Central memory CD4-positive, alpha-beta T cell (primary cell): ENCODE measurements around the gene SIM1.
"Not testable (repeated sequence)": the region's sequence is repeated elsewhere in the genome, so short reads cannot be mapped to it uniquely, and the experiment has no call there.

Experiments used
- DNase-seq: peaks from one replicate; pipeline ENCODE4 v3.0.0; 2022

SIM1 gene

GRCh38 chr6:100417036-100417435 is 47.7 kb downstream of the SIM1 start:
- no peak for DNase-seq

GRCh38 chr6:100415768-100416167 is 49.0 kb downstream of the SIM1 start:
- DNase-seq = no peak

GRCh38 chr6:100412872-100413271 is 51.8 kb downstream of the SIM1 start:
- DNase-seq = no peak

GRCh38 chr6:100404051-100404450 is 60.7 kb downstream of the SIM1 start:
- no peak for DNase-seq

GRCh38 chr6:100393493-100393892 is 71.2 kb downstream of the SIM1 start:
- DNase-seq = no peak

- no peak for DNase-seq
These were observed 72.3 kb downstream of the SIM1 start for GRCh38 chr6:100392423-100392822.

GRCh38 chr6:100388868-100389519 is 75.7 kb downstream of the SIM1 start:
- no peak for DNase-seq

- DNase-seq = no peak
These were observed 81.9 kb downstream of the SIM1 start for GRCh38 chr6:100382767-100383195.

GRCh38 chr6:100382031-100382430 is 82.7 kb downstream of the SIM1 start:
- DNase-seq = no peak

GRCh38 chr6:100381111-100381510 is 83.6 kb downstream of the SIM1 start:
- DNase-seq = no peak

GRCh38 chr6:100379386-100379785 is 85.3 kb downstream of the SIM1 start:
- no peak for DNase-seq

- no peak for DNase-seq
These were observed 86.1 kb downstream of the SIM1 start for GRCh38 chr6:100378576-100378975.

- no peak for DNase-seq
These were observed 88.6 kb downstream of the SIM1 start for GRCh38 chr6:100376103-100376502.

- no peak for DNase-seq
These were observed 92.2 kb downstream of the SIM1 start for GRCh38 chr6:100372326-100373091.

- DNase-seq = no peak
These were observed 93.1 kb downstream of the SIM1 start for GRCh38 chr6:100371591-100371990.

- no peak for DNase-seq
These were observed 94.5 kb downstream of the SIM1 start for GRCh38 chr6:100370265-100370664.

- DNase-seq = no peak
These were observed 98.3 kb downstream of the SIM1 start for GRCh38 chr6:100366419-100366818.

GRCh38 chr6:100363651-100364050 is 101.1 kb downstream of the SIM1 start:
- DNase-seq = no peak

GRCh38 chr6:100354736-100355641 is 109.7 kb downstream of the SIM1 start:
- DNase-seq = not testable (repeated sequence)

GRCh38 chr6:100353276-100354015 is 111.3 kb downstream of the SIM1 start:
- DNase-seq = no peak

- no peak for DNase-seq
These were observed 114.6 kb downstream of the SIM1 start for GRCh38 chr6:100350139-100350538.

- DNase-seq = no peak
These were observed 115.4 kb downstream of the SIM1 start for GRCh38 chr6:100349366-100349765.
